ENCODE results near the gene ABCA6. TPM values are rescaled to one million over a fixed set of nuclear protein-coding genes. Genes with fewer than 3 reads are reported as not detected.

ABCA6 gene
- polyA plus RNA-seq, 2 of the 4 experiments (the other 2 are of a cell fraction) = 0.05 TPM; not detected in 1

- no peak for TF ChIP-seq EHF (CRISPR knock-in tag; IDR thresholded peaks at IDR 0.05)
Measured at GRCh38 chr17:69062860-69063581, 78.7 kb downstream of the ABCA6 start (continued).

DNA sequence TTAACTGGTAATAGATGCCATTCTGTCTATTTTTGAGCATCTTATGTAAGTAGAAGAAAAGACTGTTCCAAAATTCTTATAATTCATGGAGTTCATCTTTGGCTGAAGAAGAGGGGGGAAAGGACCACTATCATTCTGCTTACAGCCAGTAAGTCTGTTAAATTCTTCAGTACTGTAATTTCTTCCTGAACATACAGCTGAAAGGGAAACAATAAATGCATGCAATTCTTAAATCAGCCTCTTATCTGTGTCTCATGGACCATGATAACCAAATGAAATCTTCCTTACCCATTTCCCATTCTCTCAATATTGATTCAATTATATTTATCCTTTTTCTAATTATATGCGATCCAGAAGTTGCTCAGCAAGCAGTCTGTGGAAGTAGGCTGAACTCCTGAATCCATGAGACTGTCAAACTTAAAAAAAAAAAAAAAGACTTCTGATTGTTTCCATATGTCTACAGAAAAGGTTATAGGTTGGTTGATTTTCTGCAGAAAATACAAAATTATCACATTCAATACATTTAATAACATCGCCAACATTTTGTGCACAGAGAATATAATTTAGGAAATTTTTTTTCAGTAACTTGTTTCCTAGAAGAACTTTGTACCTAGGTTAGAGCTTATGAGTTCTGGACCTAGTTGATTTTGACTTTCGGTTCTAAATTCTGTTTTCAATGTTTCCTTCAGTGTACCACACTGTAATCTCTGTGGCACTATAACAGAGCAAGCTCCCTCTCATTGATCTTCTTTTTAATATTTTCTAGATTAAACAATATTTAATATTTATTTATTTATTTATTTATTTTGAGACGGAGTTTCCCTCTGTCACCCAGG lies 79.8 kb downstream of the ABCA6 start:
- no peak overlapping the region for H3K27ac ChIP-seq
- TF ChIP-seq MYC (IDR thresholded peaks at IDR 0.05; ENCODE audit: borderline replicate concordance, low read length) (no peak), CHD4 (IDR thresholded peaks at IDR 0.05; ENCODE audit: borderline replicate concordance) (no peak), RCOR1 (IDR thresholded peaks at IDR 0.05; ENCODE audit: low read depth, low read length) (no peak), RFX5 (IDR thresholded peaks at IDR 0.05) (no peak), ZFP36 (IDR thresholded peaks at IDR 0.05; ENCODE audit: borderline replicate concordance, partially characterized antibody) (no peak), RNF2 (IDR thresholded peaks at IDR 0.05; ENCODE audit: borderline replicate concordance, low read depth) (no peak), HMGXB4 (CRISPR knock-in tag; IDR thresholded peaks at IDR 0.05; ENCODE audit: borderline replicate concordance) (no peak), NPAS2 (CRISPR knock-in tag; IDR thresholded peaks at IDR 0.05; ENCODE audit: borderline replicate concordance) (no peak), BCL3 (IDR thresholded peaks at IDR 0.05) (no peak), EHF (CRISPR knock-in tag; IDR thresholded peaks at IDR 0.05) (no peak), CEBPB (IDR thresholded peaks at IDR 0.05) (no peak)
- TF ChIP-seq, protein P1, sequence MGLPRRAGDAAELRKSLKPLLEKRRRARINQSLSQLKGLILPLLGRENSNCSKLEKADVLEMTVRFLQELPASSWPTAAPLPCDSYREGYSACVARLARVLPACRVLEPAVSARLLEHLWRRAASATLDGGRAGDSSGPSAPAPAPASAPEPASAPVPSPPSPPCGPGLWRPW (IDR thresholded peaks at IDR 0.05) = no peak
- no peaks in the 10 kb centered on the region for H3K9me3 ChIP-seq
- CTCF ChIA-PET = interaction anchor here (0.6 to 1.0 kb wide), 2 partner anchors 8 to 9 kb away, joined by 3 read pairs; no protein-coding TSS in a partner anchor
- DNase-seq (ENCODE audit: low read depth in 1 of 2, low spot score in 1 of 2) = no peak
- no peak overlapping the region for H3K4me3 ChIP-seq
- no peak overlapping the region for H3K4me2 ChIP-seq
- no peak for FAIRE-seq
- POLR2A ChIA-PET = no interaction called here
- 83% methylated on average over 4 of the region's 4 CpGs for WGBS (ENCODE audit: missing lambda C conversion rate)
- no peak for ATAC-seq
- no peaks in the 10 kb centered on the region for H3K4me1 ChIP-seq

- ChIA-PET POLR2A (no interaction called here), CTCF (no interaction called here)
- TF ChIP-seq POLR2A (IDR thresholded peaks at IDR 0.05; ENCODE audit: low read length) = no peak
- TF ChIP-seq HOXB5 (CRISPR knock-in tag; IDR thresholded peaks at IDR 0.05) = no peak
- no peak for TF ChIP-seq MYC (IDR thresholded peaks at IDR 0.05; ENCODE audit: borderline replicate concordance, low read length)
- TF ChIP-seq BCL3 (IDR thresholded peaks at IDR 0.05) = no peak
- no peak for TF ChIP-seq HOXA7 (CRISPR knock-in tag; IDR thresholded peaks at IDR 0.05)
- no peak for TF ChIP-seq ZSCAN20 (CRISPR knock-in tag; IDR thresholded peaks at IDR 0.05)
- TF ChIP-seq JUN (IDR thresholded peaks at IDR 0.05) = no peak
- TF ChIP-seq FOSB (CRISPR knock-in tag; IDR thresholded peaks at IDR 0.05) = no peak
- TF ChIP-seq RAD21 (conservative IDR thresholded peaks at IDR 0.05 in 1 of 2, IDR thresholded peaks at IDR 0.05 in 1 of 2) = no peak
- TF ChIP-seq PHF8 (IDR thresholded peaks at IDR 0.05; ENCODE audit: borderline replicate concordance, low read depth) = no peak
- TF ChIP-seq SREBF2 (IDR thresholded peaks at IDR 0.05) = no peak
- TF ChIP-seq, protein P2, sequence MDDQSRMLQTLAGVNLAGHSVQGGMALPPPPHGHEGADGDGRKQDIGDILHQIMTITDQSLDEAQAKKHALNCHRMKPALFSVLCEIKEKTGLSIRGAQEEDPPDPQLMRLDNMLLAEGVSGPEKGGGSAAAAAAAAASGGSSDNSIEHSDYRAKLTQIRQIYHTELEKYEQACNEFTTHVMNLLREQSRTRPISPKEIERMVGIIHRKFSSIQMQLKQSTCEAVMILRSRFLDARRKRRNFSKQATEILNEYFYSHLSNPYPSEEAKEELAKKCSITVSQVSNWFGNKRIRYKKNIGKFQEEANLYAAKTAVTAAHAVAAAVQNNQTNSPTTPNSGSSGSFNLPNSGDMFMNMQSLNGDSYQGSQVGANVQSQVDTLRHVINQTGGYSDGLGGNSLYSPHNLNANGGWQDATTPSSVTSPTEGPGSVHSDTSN (IDR thresholded peaks at IDR 0.05) = no peak
- no peak for TF ChIP-seq HDAC2 (IDR thresholded peaks at IDR 0.05)
- Histone ChIP-seq H3K27ac (no peak within 1 kb of the TSS), H3K4me2 (no peak within 1 kb of the TSS), H3K4me1 (no peaks in the 10 kb centered on the region), H3K4me3 (no peak within 1 kb of the TSS), H3K9me3 (no peaks in the 10 kb centered on the region)
- 22% methylated on average over 2 of the region's 2 CpGs for WGBS (ENCODE audit: missing lambda C conversion rate)
- ATAC-seq = no peak
- FAIRE-seq = no peak
- no peak for DNase-seq (ENCODE audit: low read depth in 1 of 2, low spot score in 1 of 2)
Measured at GRCh38 chr17:69060822-69061221, 80.9 kb downstream of the ABCA6 start, which contains the start of gene ABCA9. Gene ABCA9, minus strand, starts transcription at chr17:69060927. Its CDS starts 9,801 bp downstream, at chr17:69051126.
